Measurements from ENCODE around the gene DNAJC7. TPM values are rescaled to one million over a fixed set of nuclear protein-coding genes. Genes with fewer than 3 reads are reported as not detected.
A peak's percentile ranks its signal among the peaks of the same experiment; 100 is the strongest.

The DNAJC7 gene
- total RNA-seq, 1 experiment from 2014 or later, result 56.1 TPM

GRCh38 chr17:41975099-41976083, 41.8 kb downstream of the DNAJC7 start:
- Histone ChIP-seq H3K4me3 (ENCODE audit: low read length) (no peak overlapping the region), H3K4me1 (ENCODE audit: low read length) (peaks cover 22% of the 10 kb centered on the region), H3K9ac (ENCODE audit: low read length) (no peak overlapping the region), H3K4me2 (ENCODE audit: low read depth, low read length, poor library complexity, severe bottlenecking) (no peak overlapping the region), H2AFZ (ENCODE audit: low read length) (no peak overlapping the region), H3K27ac (ENCODE audit: low read length) (peak overlapping the region; percentile 86), H3K79me2 (ENCODE audit: low read length) (peaks cover 20% of the 10 kb centered on the region), H4K20me1 (ENCODE audit: insufficient read depth, low read depth, low read length) (peaks cover 34% of the 10 kb centered on the region; the same call in 1 of the 2 replicates), H3K9me3 (ENCODE audit: low read length) (no peaks in the 10 kb centered on the region), H3K27me3 (ENCODE audit: low read length) (no peaks in the 10 kb centered on the region), H3K36me3 (ENCODE audit: insufficient read depth, low read length) (peaks cover 36% of the 10 kb centered on the region), H3K9me2 (replicated peaks; ENCODE audit: insufficient read depth, low read length) (no peaks in the 10 kb centered on the region)
- no peak for DNase-seq

GRCh38 chr17:41974658-41975057, 42.6 kb downstream of the DNAJC7 start:
- no peak for DNase-seq
- Histone ChIP-seq H3K9me2 (replicated peaks; ENCODE audit: insufficient read depth, low read length) (no peaks in the 10 kb centered on the region), H3K9me3 (ENCODE audit: low read length) (no peaks in the 10 kb centered on the region), H3K36me3 (ENCODE audit: insufficient read depth, low read length) (peaks cover 33% of the 10 kb centered on the region), H3K27me3 (ENCODE audit: low read length) (no peaks in the 10 kb centered on the region), H3K9ac (ENCODE audit: low read length) (no peak overlapping the region), H3K79me2 (ENCODE audit: low read length) (peaks cover 21% of the 10 kb centered on the region), H3K27ac (ENCODE audit: low read length) (peak overlapping the region; percentile 86), H4K20me1 (ENCODE audit: insufficient read depth, low read depth, low read length) (peaks cover 34% of the 10 kb centered on the region; the same call in 1 of the 2 replicates), H3K4me2 (ENCODE audit: low read depth, low read length, poor library complexity, severe bottlenecking) (no peak overlapping the region), H3K4me3 (ENCODE audit: low read length) (no peak overlapping the region), H2AFZ (ENCODE audit: low read length) (no peak overlapping the region), H3K4me1 (ENCODE audit: low read length) (peaks cover 22% of the 10 kb centered on the region)

GRCh38 chr17:41974031-41974430, 43.2 kb downstream of the DNAJC7 start:
- H3K9me3 ChIP-seq (ENCODE audit: low read length), result no peaks in the 10 kb centered on the region
- peaks cover 37% of the 10 kb centered on the region; the same call in 1 of the 2 replicates for H4K20me1 ChIP-seq (ENCODE audit: insufficient read depth, low read depth, low read length)
- peaks cover 36% of the 10 kb centered on the region for H3K36me3 ChIP-seq (ENCODE audit: insufficient read depth, low read length)
- no peak overlapping the region for H3K27ac ChIP-seq (ENCODE audit: low read length)
- no peak overlapping the region for H2AFZ ChIP-seq (ENCODE audit: low read length)
- no peak for DNase-seq
- H3K9me2 ChIP-seq (replicated peaks; ENCODE audit: insufficient read depth, low read length), result no peaks in the 10 kb centered on the region
- H3K9ac ChIP-seq (ENCODE audit: low read length), result no peak overlapping the region
- no peak overlapping the region for H3K4me2 ChIP-seq (ENCODE audit: low read depth, low read length, poor library complexity, severe bottlenecking)
- no peak overlapping the region for H3K4me3 ChIP-seq (ENCODE audit: low read length)
- H3K79me2 ChIP-seq (ENCODE audit: low read length), result peaks cover 25% of the 10 kb centered on the region
- no peaks in the 10 kb centered on the region for H3K27me3 ChIP-seq (ENCODE audit: low read length)
- H3K4me1 ChIP-seq (ENCODE audit: low read length), result peaks cover 22% of the 10 kb centered on the region

GRCh38 chr17:41973408-41973811, 43.8 kb downstream of the DNAJC7 start:
- Histone ChIP-seq H3K9me3 (ENCODE audit: low read length) (no peaks in the 10 kb centered on the region), H3K4me3 (ENCODE audit: low read length) (no peak overlapping the region), H3K36me3 (ENCODE audit: insufficient read depth, low read length) (peaks cover 42% of the 10 kb centered on the region), H3K4me2 (ENCODE audit: low read depth, low read length, poor library complexity, severe bottlenecking) (no peak overlapping the region), H3K79me2 (ENCODE audit: low read length) (peaks cover 31% of the 10 kb centered on the region), H3K27me3 (ENCODE audit: low read length) (no peaks in the 10 kb centered on the region), H4K20me1 (ENCODE audit: insufficient read depth, low read depth, low read length) (peaks cover 43% of the 10 kb centered on the region; the same call in 1 of the 2 replicates), H3K27ac (ENCODE audit: low read length) (no peak overlapping the region), H3K9ac (ENCODE audit: low read length) (no peak overlapping the region), H3K4me1 (ENCODE audit: low read length) (peaks cover 24% of the 10 kb centered on the region), H3K9me2 (replicated peaks; ENCODE audit: insufficient read depth, low read length) (no peaks in the 10 kb centered on the region), H2AFZ (ENCODE audit: low read length) (no peak overlapping the region)
- DNase-seq, result no peak

GRCh38 chr17:41972571-41973407, 44.5 kb downstream of the DNAJC7 start:
- no peak overlapping the region for H3K9ac ChIP-seq (ENCODE audit: low read length)
- H3K9me3 ChIP-seq (ENCODE audit: low read length), result no peaks in the 10 kb centered on the region
- peak overlapping the region; percentile 33; the same call in 1 of the 2 replicates for H3K27ac ChIP-seq (ENCODE audit: low read length)
- DNase-seq, result no peak
- H3K4me3 ChIP-seq (ENCODE audit: low read length), result no peak overlapping the region
- peaks cover 30% of the 10 kb centered on the region for H3K4me1 ChIP-seq (ENCODE audit: low read length)
- H4K20me1 ChIP-seq (ENCODE audit: insufficient read depth, low read depth, low read length), result peaks cover 49% of the 10 kb centered on the region
- no peaks in the 10 kb centered on the region for H3K27me3 ChIP-seq (ENCODE audit: low read length)
- H3K36me3 ChIP-seq (ENCODE audit: insufficient read depth, low read length), result peaks cover 48% of the 10 kb centered on the region
- H3K9me2 ChIP-seq (replicated peaks; ENCODE audit: insufficient read depth, low read length), result no peaks in the 10 kb centered on the region
- no peak overlapping the region for H3K4me2 ChIP-seq (ENCODE audit: low read depth, low read length, poor library complexity, severe bottlenecking)
- peaks cover 37% of the 10 kb centered on the region for H3K79me2 ChIP-seq (ENCODE audit: low read length)
- H2AFZ ChIP-seq (ENCODE audit: low read length), result no peak overlapping the region

- H3K27ac ChIP-seq (ENCODE audit: low read length), result no peak overlapping the region
These were observed 45.3 kb downstream of the DNAJC7 start for GRCh38 chr17:41971721-41972523.

GRCh38 chr17:41970901-41971331, 46.3 kb downstream of the DNAJC7 start:
- no peak overlapping the region for H2AFZ ChIP-seq (ENCODE audit: low read length)
- peaks cover 27% of the 10 kb centered on the region for H3K4me1 ChIP-seq (ENCODE audit: low read length)
- DNase-seq, result no peak
- H3K36me3 ChIP-seq (ENCODE audit: insufficient read depth, low read length), result peaks cover 41% of the 10 kb centered on the region
- no peak overlapping the region for H3K27ac ChIP-seq (ENCODE audit: low read length)
- no peak overlapping the region for H3K4me2 ChIP-seq (ENCODE audit: low read depth, low read length, poor library complexity, severe bottlenecking)
- H4K20me1 ChIP-seq (ENCODE audit: insufficient read depth, low read depth, low read length), result peaks cover 53% of the 10 kb centered on the region
- H3K79me2 ChIP-seq (ENCODE audit: low read length), result peaks cover 48% of the 10 kb centered on the region
- H3K9me2 ChIP-seq (replicated peaks; ENCODE audit: insufficient read depth, low read length), result no peaks in the 10 kb centered on the region
- H3K9ac ChIP-seq (ENCODE audit: low read length), result no peak overlapping the region
- no peaks in the 10 kb centered on the region for H3K27me3 ChIP-seq (ENCODE audit: low read length)
- no peak overlapping the region for H3K4me3 ChIP-seq (ENCODE audit: low read length)
- no peaks in the 10 kb centered on the region for H3K9me3 ChIP-seq (ENCODE audit: low read length)

More at GRCh38 chr17:41971721-41972523, 45.3 kb downstream of the DNAJC7 start:
- Histone ChIP-seq H4K20me1 (ENCODE audit: insufficient read depth, low read depth, low read length) (peaks cover 55% of the 10 kb centered on the region), H3K4me2 (ENCODE audit: low read depth, low read length, poor library complexity, severe bottlenecking) (no peak overlapping the region), H2AFZ (ENCODE audit: low read length) (no peak overlapping the region), H3K79me2 (ENCODE audit: low read length) (peaks cover 46% of the 10 kb centered on the region), H3K4me1 (ENCODE audit: low read length) (peaks cover 28% of the 10 kb centered on the region), H3K4me3 (ENCODE audit: low read length) (no peak overlapping the region), H3K9me3 (ENCODE audit: low read length) (no peaks in the 10 kb centered on the region), H3K36me3 (ENCODE audit: insufficient read depth, low read length) (peaks cover 44% of the 10 kb centered on the region), H3K27me3 (ENCODE audit: low read length) (no peaks in the 10 kb centered on the region), H3K9ac (ENCODE audit: low read length) (no peak overlapping the region), H3K9me2 (replicated peaks; ENCODE audit: insufficient read depth, low read length) (no peaks in the 10 kb centered on the region)
- DNase-seq, result peak; percentile 38
